H1 (cell line): ENCODE results near the gene CBLN3. TPM values are rescaled to one million over a fixed set of nuclear protein-coding genes. Genes with fewer than 3 reads are reported as not detected.

Experiments used
- CTCF ChIA-PET: fragments of 300-600 bp; sonication (Branson Sonifier 250); formaldehyde crosslinking; loops from one replicate; lab custom pipeline; 2021; ENCODE audit not compliant: partially characterized antibody; lab: Charles Lee
- POLR2A ChIA-PET: fragments of 300-600 bp; sonication (Branson Sonifier 250); formaldehyde crosslinking; loops from one replicate; lab custom pipeline; 2021; ENCODE audit warnings: inconsistent platforms; ENCODE audit not compliant: partially characterized antibody; lab: Charles Lee
- DNase-seq, 2 experiments: peaks; one replicate each; pipeline versions ENCODE4 v3.0.0 to v3.0.0-alpha.2; 2010 to 2022; ENCODE audit warnings: low spot score in 2 of 2, low read depth in 1 of 2, mixed read lengths in 1 of 2
- FAIRE-seq: peaks from 2 replicates; lab custom pipeline; 2011; peaks lifted over from hg19 to GRCh38; lab: Jason Lieb, UNC
- H2AFZ ChIP-seq: 2 replicates; pipeline ENCODE4 v1.8.1; 2012; ENCODE audit warnings: low read length, inconsistent platforms
- H2AK5ac ChIP-seq: 2 replicates; pipeline ENCODE4 v1.6.1; 2013; ENCODE audit warnings: low read depth, low read length
- H2BK120ac ChIP-seq: replicated peaks from 2 replicates; pipeline ENCODE3; 2013; ENCODE audit warnings: low read depth, low read length, inconsistent platforms
- H2BK12ac ChIP-seq: 2 replicates; pipeline ENCODE4 v1.6.1; 2013; ENCODE audit warnings: low read depth, low read length
- H2BK15ac ChIP-seq: 2 replicates; pipeline ENCODE4 v1.6.1; 2013; ENCODE audit warnings: low read length
- H2BK20ac ChIP-seq: 2 replicates; pipeline ENCODE4 v1.6.1; 2013; ENCODE audit warnings: low read length
- H2BK5ac ChIP-seq: 2 replicates; pipeline ENCODE4 v1.6.1; 2013; ENCODE audit warnings: low read depth, low read length
- H3K14ac ChIP-seq: 2 replicates; pipeline ENCODE4 v1.6.1; 2013; ENCODE audit warnings: inconsistent platforms; ENCODE audit not compliant: insufficient read length
- H3K18ac ChIP-seq: 2 replicates; pipeline ENCODE4 v1.6.1; 2013; ENCODE audit warnings: low read length; ENCODE audit errors: extremely low read depth
- H3K23ac ChIP-seq: 2 replicates; pipeline ENCODE4 v1.6.1; 2013; ENCODE audit warnings: inconsistent platforms; ENCODE audit not compliant: insufficient read length
- H3K23me2 ChIP-seq: 2 replicates; pipeline ENCODE4 v1.6.1; 2013; ENCODE audit warnings: low read depth, low read length
- H3K27ac ChIP-seq: 2 replicates; pipeline ENCODE4 v1.6.1; 2011; ENCODE audit warnings: low read depth, low read length, inconsistent platforms
- H3K27me3 ChIP-seq, 4 experiments: replicated peaks in 1 of 4; 1 replicate in 1 of 4; 2 replicates in 3 of 4; pipeline versions ENCODE4 v1.6.1 to v1.8.1; 2011 to 2013; ENCODE audit warnings: low read length in 3 of 4, mild to moderate bottlenecking in 3 of 4, inconsistent platforms in 2 of 4, mixed read lengths in 2 of 4, moderate library complexity in 1 of 4; ENCODE audit not compliant: control insufficient read depth in 3 of 4, insufficient read depth in 3 of 4; ENCODE audit errors: extremely low read depth in 1 of 4
- H3K36me3 ChIP-seq, 4 experiments: 2 replicates each; pipeline versions ENCODE4 v1.6.1 to v1.8.1; 2011 to 2013; ENCODE audit warnings: mild to moderate bottlenecking in 4 of 4, low read length in 3 of 4, moderate library complexity in 2 of 4, control low read depth in 1 of 4, inconsistent platforms in 1 of 4; ENCODE audit not compliant: insufficient read depth in 4 of 4, control insufficient read depth in 2 of 4
- H3K4ac ChIP-seq: replicated peaks from 2 replicates; pipeline ENCODE3; 2013; ENCODE audit warnings: low read length, low read depth, mixed read lengths, inconsistent platforms; ENCODE audit not compliant: insufficient read length
- H3K4me1 ChIP-seq, 4 experiments: replicated peaks in 1 of 4; 1 replicate in 1 of 4; 2 replicates in 3 of 4; pipeline versions ENCODE4 v1.6.1 to v1.8.1; 2011 to 2013; ENCODE audit warnings: low read length in 3 of 4, inconsistent platforms in 2 of 4, mixed read lengths in 1 of 4; ENCODE audit not compliant: insufficient read depth in 4 of 4, control insufficient read depth in 3 of 4
- H3K4me2 ChIP-seq, 2 experiments: 2 replicates each; pipeline versions ENCODE4 v1.6.1 to v1.8.1; 2011 to 2013; ENCODE audit warnings: low read depth in 2 of 2, low read length in 2 of 2, control low read depth in 1 of 2, inconsistent platforms in 1 of 2, mild to moderate bottlenecking in 1 of 2; ENCODE audit not compliant: insufficient read depth in 1 of 2
- H3K4me3 ChIP-seq, 4 experiments: fragments of 200-600, 300-600 bp in 1 of 4; sonication (generic), shearing (Covaris generic), sonication (Bioruptor Twin) in 1 of 4; 2 replicates each; pipeline versions ENCODE4 v1.5.1 to v1.8.1; 2011 to 2016; ENCODE audit warnings: low read length in 4 of 4, low read depth in 3 of 4, control low read depth in 2 of 4, inconsistent platforms in 2 of 4, mild to moderate bottlenecking in 2 of 4, mixed read lengths in 1 of 4, moderate library complexity in 1 of 4; ENCODE audit not compliant: insufficient read depth in 2 of 4; ENCODE audit errors: extremely low read depth in 1 of 4
- H3K56ac ChIP-seq: replicated peaks from 2 replicates; pipeline ENCODE3; 2013; ENCODE audit warnings: low read depth, mild to moderate bottlenecking, mixed read lengths, low read length, inconsistent platforms; ENCODE audit not compliant: insufficient read length
- H3K79me1 ChIP-seq: 2 replicates; pipeline ENCODE4 v1.6.1; 2013; ENCODE audit warnings: low read depth, low read length, control low read depth
- H3K79me2 ChIP-seq, 2 experiments: 2 replicates each; pipeline versions ENCODE4 v1.6.1 to v1.8.1; 2012 to 2013; ENCODE audit warnings: low read length in 2 of 2, mild to moderate bottlenecking in 2 of 2, inconsistent platforms in 1 of 2; ENCODE audit not compliant: insufficient read depth in 2 of 2, control insufficient read depth in 1 of 2
- H3K9ac ChIP-seq, 4 experiments: replicated peaks in 1 of 4; 1 replicate in 1 of 4; 2 replicates in 3 of 4; pipeline versions ENCODE4 v1.6.1 to v1.8.1; 2011 to 2013; ENCODE audit warnings: low read depth in 3 of 4, low read length in 3 of 4, control low read depth in 2 of 4, mild to moderate bottlenecking in 2 of 4, moderate library complexity in 2 of 4, inconsistent platforms in 1 of 4; ENCODE audit errors: extremely low read depth in 1 of 4
- H3K9me3 ChIP-seq, 2 experiments: 2 replicates each; pipeline versions ENCODE4 v1.6.1 to v1.8.1; 2012 to 2013; ENCODE audit warnings: mild to moderate bottlenecking in 2 of 2, moderate library complexity in 2 of 2, control low read depth in 1 of 2, inconsistent platforms in 1 of 2, low read depth in 1 of 2, low read length in 1 of 2, mixed read lengths in 1 of 2; ENCODE audit not compliant: insufficient read depth in 2 of 2
- H4K20me1 ChIP-seq, 2 experiments: replicated peaks in 1 of 2; 2 replicates each; pipeline versions ENCODE3 to v1.8.1; 2011 to 2013; ENCODE audit warnings: inconsistent platforms in 2 of 2, low read length in 2 of 2, mild to moderate bottlenecking in 1 of 2; ENCODE audit not compliant: insufficient read depth in 2 of 2, control insufficient read depth in 1 of 2
- H4K5ac ChIP-seq: 2 replicates; pipeline ENCODE4 v1.6.1; 2013; ENCODE audit warnings: low read length, low read depth, mixed read lengths, inconsistent platforms; ENCODE audit not compliant: insufficient read length
- H4K8ac ChIP-seq: 2 replicates; pipeline ENCODE4 v1.8.0; 2013; ENCODE audit warnings: mild to moderate bottlenecking, moderate library complexity, low read length, inconsistent platforms; ENCODE audit not compliant: insufficient read depth; ENCODE audit errors: extremely low read depth
- H4K91ac ChIP-seq: replicated peaks from 2 replicates; pipeline ENCODE3; 2013; ENCODE audit warnings: low read length, mixed read lengths, inconsistent platforms; ENCODE audit not compliant: insufficient read length
- CBX8 ChIP-seq: fragments of 300-800, 300-1000 bp; sonication (generic); IDR thresholded peaks from 2 replicates; pipeline ENCODE4 v1.7.1; 2016; ENCODE audit warnings: low read depth, low read length, borderline replicate concordance
- EZH2 ChIP-seq: fragments of 200-600 bp; sonication (generic); IDR thresholded peaks from 2 replicates; pipeline ENCODE4 v1.7.1; 2012; ENCODE audit warnings: low read depth, mild to moderate bottlenecking, moderate library complexity, low read length, inconsistent platforms; ENCODE audit not compliant: severe bottlenecking
- JUN ChIP-seq: IDR thresholded peaks from 2 replicates; pipeline ENCODE4 v1.6.1; 2011; ENCODE audit warnings: low read depth, mild to moderate bottlenecking, improper control_type of control experiment, low read length
- PHF8 ChIP-seq: fragments of 200-600 bp; sonication (generic); conservative IDR thresholded peaks from 2 replicates; pipeline ENCODE4 v1.7.1; 2012; ENCODE audit warnings: low read depth, mild to moderate bottlenecking, inconsistent platforms, low read length, moderate library complexity
- SRF ChIP-seq: IDR thresholded peaks from 2 replicates; pipeline ENCODE4 v1.6.1; 2011; ENCODE audit warnings: mild to moderate bottlenecking, low read depth, low read length, moderate library complexity
- WGBS, 2 experiments: shearing (Covaris generic) in 1 of 2; methylation state at CpG; one replicate each; pipeline versions ENCODE4 v1.1.6 to v1.1.7; 2013 to 2015; ENCODE audit warnings: low lambda C conversion rate in 2 of 2, mixed read lengths in 2 of 2, inconsistent platforms in 1 of 2, low coverage in 1 of 2, missing lambda C conversion rate in 1 of 2; ENCODE audit not compliant: insufficient replicate concordance in 2 of 2, insufficient coverage in 1 of 2, insufficient read length in 1 of 2; ENCODE audit errors: extremely low coverage in 1 of 2, missing lambda C conversion rate in 1 of 2; 5-methylcytosine and 5-hydroxymethylcytosine counted together
- polyA plus RNA-seq, 7 experiments: library from polyadenylated mRNA; depleted of rRNA in 3 of 7; stranded (reverse) in 5 of 7; unstranded in 2 of 7; fragments of >200 nt in 5 of 7; fragments of 200-250 nt in 2 of 7; gene quantifications; 1 replicate in 5 of 7; 2 replicates in 1 of 7; 4 replicates in 1 of 7; pipeline versions ENCODE4 v1.2.1 to v1.2.3, GENCODE V29; 2011 to 2013; ENCODE audit warnings: missing spikeins in 2 of 7, mixed read lengths in 2 of 7
- total RNA-seq: library from RNA; stranded (reverse); fragmentation: NEBNext Ultra II Directional; extraction: Animal tissue kit (Norgen Biotek cat#: 25700); gene quantifications from 2 replicates; pipeline ENCODE4 v1.2.1, GENCODE V29; 2021

Gene CBLN3
- total and polyA plus RNA-seq, 2 of the 8 experiments (the other 6 are each of a cell fraction or from before 2014, with no cell fraction given) = 0.54 to 1.00 TPM

- Histone ChIP-seq H3K9ac (no peak overlapping the region), H3K4me2 (peak overlapping the region; percentile 47 to 98), H3K9me3 (no peaks in the 10 kb centered on the region), H4K91ac (peak overlapping the region; percentile 48), H3K79me2 (no peaks in the 10 kb centered on the region), H3K14ac (no peak overlapping the region), H2BK120ac (peak overlapping the region; percentile 50), H2BK12ac (peak overlapping the region; percentile 84; the same call in 1 of the 2 replicates), H3K4ac (peak overlapping the region; percentile 36), H4K20me1 (no peaks in the 10 kb centered on the region), H3K27me3 (peaks cover 0 to 3% (median 0%) of the 10 kb centered on the region in 4 experiments; a peak in 1 of 7 replicates), H3K4me1 (peaks cover 0 to 11% (median 8%) of the 10 kb centered on the region in 4 experiments; a peak in 6 of 7 replicates), H3K23ac (no peak overlapping the region), H3K56ac (no peak overlapping the region), H4K8ac (no peak overlapping the region), H2AFZ (peak overlapping the region; percentile 42; the same call in 1 of the 2 replicates), H2BK20ac (peak overlapping the region; percentile 80), H3K23me2 (peaks cover 10% of the 10 kb centered on the region; the same call in 1 of the 2 replicates), H4K5ac (peak overlapping the region; percentile 2), H3K18ac (peak overlapping the region; percentile 73; the same call in 1 of the 2 replicates), H2BK5ac (peak overlapping the region; percentile 28; the same call in 1 of the 2 replicates), H2AK5ac (0 out of 2 replicates have a peak overlapping the region, but pooled peaks have one; percentile 4), H2BK15ac (peak overlapping the region; percentile 81; the same call in 1 of the 2 replicates), H3K27ac (no peak overlapping the region), H3K36me3 (no peaks in the 10 kb centered on the region), H3K4me3 (peak overlapping the region in 3 of 4 experiments; percentile 13 to 80 (median 17); a peak in 4 of 8 replicates), H3K79me1 (no peaks in the 10 kb centered on the region)
- no peak for DNase-seq
- ChIA-PET CTCF (interaction anchor here (0.7 to 10.7 kb wide), 15 partner anchors 9 to 64 kb away, joined by 3 to 69 read pairs (median 5); partner anchors contain the start of gene ADCY4), POLR2A (interaction anchor here (0.9 to 1.5 kb wide), 4 partner anchors 18 to 42 kb away, joined by 3 to 8 read pairs (median 3); no protein-coding TSS in a partner anchor)
- TF ChIP-seq SRF = no peak
- no peak for TF ChIP-seq CBX8
- no peak for TF ChIP-seq PHF8
- peak; percentile 27 for TF ChIP-seq EZH2
- no peak for TF ChIP-seq JUN
- WGBS, 2 experiments = 90% methylated on average over 6 of the region's 6 CpGs; no CpG with 5 or more reads in 1 of the 2 experiments
- no peak for FAIRE-seq
Observed at GRCh38 chr14:24397639-24398292, 31.7 kb downstream of the CBLN3 start.
